AG09319 (cell line): Measurements from ENCODE around the gene NUMA1.

Experiments
- DNase-seq: peaks from one replicate; pipeline ENCODE4 v3.0.0-alpha.2; 2010; ENCODE audit warnings: low read depth; ENCODE audit errors: extremely low read depth
- TF ChIP-seq, protein P1 (sequence below): IDR thresholded peaks from 2 replicates; pipeline ENCODE4 v1.5.1; 2011; ENCODE audit warnings: low read depth, mild to moderate bottlenecking, inconsistent platforms, low read length, moderate library complexity

NUMA1 gene

DNA sequence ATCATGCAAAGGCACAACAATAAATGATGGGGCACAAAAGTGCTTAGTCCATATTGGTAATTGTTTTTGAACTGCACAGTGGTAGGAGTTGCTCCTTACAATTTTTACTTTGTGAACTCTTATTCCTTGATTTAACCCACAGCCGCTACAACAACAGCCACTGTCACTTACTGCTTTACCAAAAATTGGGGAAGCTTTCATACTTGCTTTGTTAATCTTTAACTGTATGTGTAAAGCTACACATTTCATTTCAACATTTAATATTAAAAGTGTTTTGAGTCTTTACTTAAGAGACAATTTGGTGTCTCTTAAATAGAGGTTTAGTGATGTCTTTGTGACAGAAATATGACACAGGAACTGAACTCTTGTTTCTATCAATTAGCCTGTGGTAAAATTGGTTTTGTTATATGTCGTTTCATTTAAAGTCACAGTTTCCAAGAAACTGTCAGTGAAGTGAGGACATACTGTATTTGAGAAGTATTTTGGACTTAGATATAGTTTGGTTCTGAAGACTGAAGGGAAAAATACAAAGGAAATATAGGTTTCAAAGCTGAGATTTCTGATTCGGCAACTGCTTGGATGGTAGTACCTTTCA lies 88.1 kb downstream of the NUMA1 start:
- no peak for DNase-seq
- TF ChIP-seq, protein P1, sequence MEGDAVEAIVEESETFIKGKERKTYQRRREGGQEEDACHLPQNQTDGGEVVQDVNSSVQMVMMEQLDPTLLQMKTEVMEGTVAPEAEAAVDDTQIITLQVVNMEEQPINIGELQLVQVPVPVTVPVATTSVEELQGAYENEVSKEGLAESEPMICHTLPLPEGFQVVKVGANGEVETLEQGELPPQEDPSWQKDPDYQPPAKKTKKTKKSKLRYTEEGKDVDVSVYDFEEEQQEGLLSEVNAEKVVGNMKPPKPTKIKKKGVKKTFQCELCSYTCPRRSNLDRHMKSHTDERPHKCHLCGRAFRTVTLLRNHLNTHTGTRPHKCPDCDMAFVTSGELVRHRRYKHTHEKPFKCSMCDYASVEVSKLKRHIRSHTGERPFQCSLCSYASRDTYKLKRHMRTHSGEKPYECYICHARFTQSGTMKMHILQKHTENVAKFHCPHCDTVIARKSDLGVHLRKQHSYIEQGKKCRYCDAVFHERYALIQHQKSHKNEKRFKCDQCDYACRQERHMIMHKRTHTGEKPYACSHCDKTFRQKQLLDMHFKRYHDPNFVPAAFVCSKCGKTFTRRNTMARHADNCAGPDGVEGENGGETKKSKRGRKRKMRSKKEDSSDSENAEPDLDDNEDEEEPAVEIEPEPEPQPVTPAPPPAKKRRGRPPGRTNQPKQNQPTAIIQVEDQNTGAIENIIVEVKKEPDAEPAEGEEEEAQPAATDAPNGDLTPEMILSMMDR = no peak

DNA sequence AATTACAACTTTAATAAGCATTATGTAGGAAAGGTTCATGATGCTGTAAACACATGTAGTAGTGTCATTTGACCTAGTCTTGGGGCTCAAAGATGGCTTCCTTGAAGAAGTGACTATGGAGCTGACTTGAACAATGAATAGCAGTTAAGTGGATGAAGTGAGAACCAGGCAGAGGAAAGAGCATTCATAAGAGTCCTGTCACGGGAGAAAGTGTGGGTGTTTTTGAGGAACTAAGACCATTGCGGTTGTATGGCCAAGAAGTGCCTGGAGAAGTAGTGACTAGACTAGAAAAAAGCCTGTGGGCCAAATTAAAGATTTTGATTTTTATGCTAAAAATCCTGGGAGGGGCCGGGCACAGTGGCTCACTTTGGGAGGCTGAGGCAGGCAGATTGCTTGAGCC lies 88.8 kb downstream of the NUMA1 start:
- no peak for DNase-seq
- TF ChIP-seq, protein P1 = no peak

DNA sequence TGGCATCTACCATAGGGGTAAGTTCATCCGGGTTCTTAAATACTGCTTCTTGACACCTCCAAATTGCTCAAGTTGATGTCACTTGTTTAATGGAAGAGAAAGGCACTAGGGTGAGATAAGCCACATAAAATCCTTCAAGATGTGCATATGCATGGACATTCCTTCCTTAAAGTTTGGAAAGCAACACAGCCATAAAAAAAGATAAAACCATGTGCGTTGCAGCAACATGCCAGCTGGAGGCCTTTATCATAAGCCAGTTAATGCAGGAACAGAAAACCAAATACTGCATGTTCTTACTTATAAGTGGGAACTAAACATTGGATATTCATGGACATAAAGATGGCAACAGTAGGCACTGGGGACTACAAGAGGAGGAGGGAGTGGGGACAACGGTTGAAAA lies 89.6 kb downstream of the NUMA1 start:
- TF ChIP-seq, protein P1 = no peak
- no peak for DNase-seq

DNA sequence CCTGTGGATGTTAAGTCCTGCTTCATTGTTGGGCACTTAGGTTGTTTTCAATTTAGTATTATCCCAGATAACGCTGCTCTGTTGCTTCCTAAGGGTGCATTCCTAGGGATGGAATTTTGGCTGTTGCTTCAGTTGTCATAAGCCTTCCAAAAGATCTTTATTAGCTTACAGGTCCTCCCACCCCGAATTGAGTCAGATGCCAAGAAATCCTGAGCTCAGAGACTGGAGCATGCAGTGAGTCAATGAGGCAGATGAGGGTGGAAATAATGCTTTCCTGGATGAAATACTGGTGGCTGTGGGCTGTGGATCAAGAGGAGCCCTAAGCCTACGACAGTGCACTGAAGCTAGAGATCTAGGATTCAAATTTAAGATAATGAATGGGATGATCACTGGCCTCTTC lies 92.3 kb downstream of the NUMA1 start:
- TF ChIP-seq, protein P1 = no peak
- DNase-seq = peak; percentile 61

DNA sequence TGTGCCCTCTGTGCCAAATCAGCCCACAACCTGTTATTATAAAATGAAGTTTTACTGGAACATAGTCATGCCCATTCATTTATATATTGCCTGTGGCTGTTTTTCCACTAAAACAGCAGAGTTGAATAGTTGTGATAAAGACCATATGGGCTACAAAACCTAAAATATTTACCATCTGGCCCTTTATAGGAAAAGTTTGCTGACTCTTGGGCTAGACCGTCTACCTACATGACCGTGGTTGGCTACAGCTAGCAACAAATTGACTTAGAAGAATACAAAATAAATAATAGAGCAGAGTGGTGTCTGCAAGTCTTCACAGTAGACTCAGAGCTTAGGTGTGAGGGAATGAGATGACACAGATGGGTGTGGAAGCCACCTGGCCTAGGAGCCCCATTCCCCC lies 92.8 kb downstream of the NUMA1 start:
- no peak for DNase-seq
- TF ChIP-seq, protein P1 = no peak

DNA sequence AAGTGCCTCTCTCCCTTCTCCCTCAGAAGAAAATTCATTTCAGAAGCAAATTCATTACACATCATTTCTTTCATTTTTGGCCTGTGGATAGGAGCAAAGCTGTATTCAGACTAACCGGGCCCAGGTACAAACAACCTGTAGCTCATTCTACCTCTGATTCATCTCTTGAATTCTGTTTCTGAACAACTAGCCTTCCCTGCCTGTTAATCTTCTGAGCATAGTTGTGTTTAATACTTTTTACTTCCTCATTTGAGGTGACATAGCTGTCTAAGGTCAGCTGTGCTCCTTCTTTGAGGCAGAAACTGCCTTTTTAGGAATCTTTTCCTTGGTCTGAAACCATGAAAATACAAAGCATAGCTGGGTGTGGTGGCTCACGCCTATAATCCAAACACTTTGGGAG lies 94.2 kb downstream of the NUMA1 start:
- no peak for DNase-seq
- TF ChIP-seq, protein P1 = no peak

DNA sequence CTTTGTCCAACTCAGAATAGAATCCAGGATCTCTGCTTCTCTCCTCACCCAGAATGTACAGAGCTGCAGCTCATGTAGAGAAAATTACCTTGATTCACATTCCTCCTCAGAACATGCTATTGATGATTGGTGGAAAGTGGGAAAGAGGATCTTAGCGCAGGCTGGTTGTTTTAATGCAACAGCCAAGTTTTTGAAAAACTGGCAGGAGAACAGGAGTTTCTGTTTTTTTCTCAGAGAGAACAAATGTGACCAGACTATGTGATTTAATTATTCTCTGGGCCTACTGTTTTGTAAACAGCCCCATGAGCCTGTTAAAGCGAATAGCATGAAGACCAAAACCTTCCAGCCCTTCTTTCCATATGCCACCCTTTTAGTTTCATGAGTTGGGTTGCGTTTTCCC lies 100.7 kb downstream of the NUMA1 start:
- DNase-seq = no peak
- TF ChIP-seq, protein P1 = no peak
